GM12878 (cell line): ENCODE measurements around the gene CHST4. TPM values are rescaled to one million over a fixed set of nuclear protein-coding genes. Genes with fewer than 3 reads are reported as not detected.

ENCODE experiments used
- ATF2 ChIP-seq: IDR thresholded peaks from 2 replicates; pipeline ENCODE4 v1.6.1; 2012; ENCODE audit warnings: low read length, inconsistent platforms
- ATF7 ChIP-seq: fragments of 450-650 bp; IDR thresholded peaks from 2 replicates; pipeline ENCODE4 v1.6.1; 2016; ENCODE audit warnings: low read depth, mild to moderate bottlenecking
- BCL3 ChIP-seq: IDR thresholded peaks from 2 replicates; pipeline ENCODE4 v1.6.1; 2011; ENCODE audit warnings: borderline replicate concordance, low read depth, mild to moderate bottlenecking, moderate library complexity, low read length; ENCODE audit not compliant: insufficient read depth, poor library complexity, severe bottlenecking
- CTCF ChIP-seq, 3 experiments: IDR thresholded peaks in 2 of 3; conservative IDR thresholded peaks in 1 of 3; 2 replicates each; pipeline ENCODE4 v1.5.1; 2011; ENCODE audit warnings: low read depth in 3 of 3, low read length in 3 of 3, mild to moderate bottlenecking in 3 of 3, control low read depth in 2 of 3, moderate library complexity in 2 of 3, inconsistent platforms in 1 of 3, mixed read lengths in 1 of 3; ENCODE audit not compliant: control insufficient read depth in 2 of 3, insufficient read depth in 1 of 3; ENCODE audit errors: extremely low read depth in 1 of 3
- EGR1 ChIP-seq, 2 experiments: IDR thresholded peaks; 1 replicate in 1 of 2; 2 replicates in 1 of 2; pipeline ENCODE4 v1.6.1; 2011 to 2012; ENCODE audit warnings: low read depth in 2 of 2, low read length in 2 of 2, borderline replicate concordance in 1 of 2, mild to moderate bottlenecking in 1 of 2, moderate library complexity in 1 of 2
- ESRRA ChIP-seq: IDR thresholded peaks from 2 replicates; pipeline ENCODE4 v1.6.1; 2012; ENCODE audit warnings: mild to moderate bottlenecking, low read length, improper control_type of control experiment
- IRF3 ChIP-seq: fragments of 450-650 bp; IDR thresholded peaks from 2 replicates; pipeline ENCODE4 v1.6.1; 2014; ENCODE audit warnings: mild to moderate bottlenecking
- IRF5 ChIP-seq: fragments of 450-650 bp; IDR thresholded peaks from 2 replicates; pipeline ENCODE4 v1.6.1; 2017; ENCODE audit warnings: borderline replicate concordance
- MAX ChIP-seq: IDR thresholded peaks from 2 replicates; pipeline ENCODE4 v1.6.1; 2012; ENCODE audit warnings: low read depth, low read length, improper control_type of control experiment
- MTA2 ChIP-seq: fragments of 450-650 bp; IDR thresholded peaks from 2 replicates; pipeline ENCODE4 v1.6.1; 2016; ENCODE audit warnings: low read depth, mild to moderate bottlenecking, moderate library complexity
- POLR2AphosphoS2 ChIP-seq: IDR thresholded peaks from 2 replicates; pipeline ENCODE4 v1.6.1; 2011; ENCODE audit warnings: low read depth, mild to moderate bottlenecking, low read length, improper control_type of control experiment, moderate library complexity
- ZNF207 ChIP-seq: fragments of 450-650 bp; IDR thresholded peaks from 2 replicates; pipeline ENCODE4 v1.6.1; 2014; ENCODE audit warnings: antibody characterized with exemption, mild to moderate bottlenecking, borderline replicate concordance
- ZNF622 ChIP-seq: fragments of 450-650 bp; IDR thresholded peaks from 2 replicates; pipeline ENCODE4 v1.6.1; 2017; ENCODE audit warnings: mild to moderate bottlenecking, inconsistent platforms
- ZNF687 ChIP-seq: fragments of 450-650 bp; IDR thresholded peaks from 2 replicates; pipeline ENCODE4 v1.6.1; 2017; ENCODE audit warnings: mild to moderate bottlenecking, moderate library complexity
- polyA plus RNA-seq, 11 experiments: library from polyadenylated mRNA; depleted of rRNA in 4 of 11; unstranded in 6 of 11; stranded (reverse) in 5 of 11; fragments of >200 nt; fragmentation: Nextera tagmentation in 4 of 11; fragmentation: Illumina TruSeq in 1 of 11; extraction: Ambion mirVana in 4 of 11; extraction: Trizol in 1 of 11; gene quantifications; 1 replicate in 1 of 11; 2 replicates in 10 of 11; pipeline versions ENCODE4 v1.2.1 to v1.2.3, GENCODE V29; 2011 to 2016; ENCODE audit warnings: inconsistent platforms in 2 of 11, missing spikeins in 2 of 11, low read depth in 1 of 11
- total RNA-seq, 4 experiments: library from RNA; depleted of rRNA in 3 of 4; stranded (reverse); fragments of >200 nt in 3 of 4; fragmentation: Illumina TruSeq in 1 of 4; extraction: Trizol in 1 of 4; gene quantifications; 2 replicates each; pipeline versions ENCODE4 v1.2.1 to v1.2.3, GENCODE V29; 2013 to 2021

The CHST4 gene
- total and polyA plus RNA-seq, 10 of the 15 experiments (the other 5 are each of a cell fraction or from before 2014, with no cell fraction given) = 0.10 to 1.7 (median 0.79) TPM

GRCh38 chr16:71564335-71564967 is 38.2 kb downstream of the CHST4 start (continued):
- TF ChIP-seq MTA2 = no peak
- no peak for TF ChIP-seq IRF5
- no peak for TF ChIP-seq POLR2AphosphoS2
- TF ChIP-seq BCL3 = no peak
- TF ChIP-seq ATF7 = no peak
- TF ChIP-seq MAX = no peak
- TF ChIP-seq ZNF622 = no peak
- no peak for TF ChIP-seq ESRRA
- TF ChIP-seq EGR1 (IDR thresholded peaks at IDR 0.05; ENCODE audit: borderline replicate concordance in 1 of 2, low read depth in 2 of 2, low read length in 2 of 2) = no peak
- 0 out of 2 replicates have a peak, but pooled peaks have one; percentile 10 for TF ChIP-seq ZNF687
- no peak for TF ChIP-seq ZNF207
- no peak for TF ChIP-seq IRF3
- no peak for TF ChIP-seq ATF2
- no peak for TF ChIP-seq CTCF (IDR thresholded peaks at IDR 0.05 in 2 of 3, conservative IDR thresholded peaks at IDR 0.05 in 1 of 3; ENCODE audit: control insufficient read depth in 2 of 3, extremely low read depth in 1 of 3, insufficient read depth in 1 of 3, low read depth in 3 of 3, low read length in 3 of 3)
